ENCODE data around the gene GGT6. TPM values are rescaled to one million over a fixed set of nuclear protein-coding genes. Genes with fewer than 3 reads are reported as not detected.

Gene GGT6
- total RNA-seq, 4 donors from 2014 or later, result 0.21 to 4.4 (median 0.29) TPM; not detected in 1

DNA sequence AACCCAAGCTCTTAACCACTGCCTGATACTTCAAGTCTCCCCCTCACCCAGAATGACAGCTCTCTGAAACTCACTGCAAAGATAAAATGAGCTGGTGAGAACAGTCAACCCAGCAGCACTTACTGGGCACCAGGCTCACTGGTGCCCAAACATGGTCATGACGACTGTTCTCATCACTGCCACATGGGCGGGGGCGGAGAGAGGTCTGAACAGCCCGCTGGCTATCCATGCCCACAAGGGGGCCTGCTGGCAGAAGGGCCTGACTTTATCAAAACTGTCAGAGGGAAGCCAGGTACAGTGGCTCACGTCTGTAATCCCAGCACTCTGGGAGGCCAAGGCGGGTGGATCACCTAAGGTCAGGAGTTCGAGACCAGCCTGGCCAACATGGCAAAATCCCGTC, 9.2 kb downstream of the GGT6 start:
- Histone ChIP-seq H3K27me3 (no peaks in the 10 kb centered on the region), H3K4me1 (no peaks in the 10 kb centered on the region), H3K4me3 (no peak overlapping the region), H3K27ac (no peak overlapping the region), H3K9me3 (no peaks in the 10 kb centered on the region), H3K36me3 (no peaks in the 10 kb centered on the region)
- TF ChIP-seq POLR2A (IDR thresholded peaks at IDR 0.05), result no peak
- TF ChIP-seq, protein P1, sequence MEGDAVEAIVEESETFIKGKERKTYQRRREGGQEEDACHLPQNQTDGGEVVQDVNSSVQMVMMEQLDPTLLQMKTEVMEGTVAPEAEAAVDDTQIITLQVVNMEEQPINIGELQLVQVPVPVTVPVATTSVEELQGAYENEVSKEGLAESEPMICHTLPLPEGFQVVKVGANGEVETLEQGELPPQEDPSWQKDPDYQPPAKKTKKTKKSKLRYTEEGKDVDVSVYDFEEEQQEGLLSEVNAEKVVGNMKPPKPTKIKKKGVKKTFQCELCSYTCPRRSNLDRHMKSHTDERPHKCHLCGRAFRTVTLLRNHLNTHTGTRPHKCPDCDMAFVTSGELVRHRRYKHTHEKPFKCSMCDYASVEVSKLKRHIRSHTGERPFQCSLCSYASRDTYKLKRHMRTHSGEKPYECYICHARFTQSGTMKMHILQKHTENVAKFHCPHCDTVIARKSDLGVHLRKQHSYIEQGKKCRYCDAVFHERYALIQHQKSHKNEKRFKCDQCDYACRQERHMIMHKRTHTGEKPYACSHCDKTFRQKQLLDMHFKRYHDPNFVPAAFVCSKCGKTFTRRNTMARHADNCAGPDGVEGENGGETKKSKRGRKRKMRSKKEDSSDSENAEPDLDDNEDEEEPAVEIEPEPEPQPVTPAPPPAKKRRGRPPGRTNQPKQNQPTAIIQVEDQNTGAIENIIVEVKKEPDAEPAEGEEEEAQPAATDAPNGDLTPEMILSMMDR (IDR thresholded peaks at IDR 0.05), result no peak
- intact Hi-C loops (cut with DNase I; ENCODE audit: low total_unique reads), result no loop called here
- no peak for DNase-seq

DNA sequence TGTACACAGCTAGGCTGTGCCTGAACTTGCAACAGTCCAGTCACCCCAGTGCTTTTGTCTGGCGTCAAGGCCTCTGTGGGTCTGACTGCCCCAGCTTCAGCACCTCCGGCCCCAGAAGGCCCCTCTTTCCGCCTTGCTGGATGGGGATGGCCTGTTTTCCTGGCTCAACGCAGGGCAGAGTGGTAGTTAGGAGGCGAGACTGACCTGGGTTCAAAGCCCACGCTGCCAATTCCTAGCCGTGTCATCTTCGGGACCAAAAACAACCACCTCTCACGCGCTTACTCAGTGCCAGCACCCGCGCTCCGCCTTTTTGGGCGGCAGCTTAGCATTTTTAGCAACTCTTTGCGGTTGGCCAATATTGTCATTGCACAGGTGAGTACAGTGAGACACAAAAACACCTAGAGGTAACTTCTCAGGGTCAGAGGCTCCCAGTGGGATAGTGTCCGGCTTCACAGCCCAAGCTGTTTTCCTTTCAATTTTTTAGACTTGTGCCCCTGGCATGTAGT, 9.8 kb downstream of the GGT6 start:
- Histone ChIP-seq H3K9me3 (no peaks in the 10 kb centered on the region), H3K36me3 (no peaks in the 10 kb centered on the region), H3K27me3 (no peaks in the 10 kb centered on the region), H3K4me3 (no peak overlapping the region), H3K27ac (no peak overlapping the region), H3K4me1 (no peaks in the 10 kb centered on the region)
- TF ChIP-seq, protein P1 (IDR thresholded peaks at IDR 0.05), result no peak
- TF ChIP-seq POLR2A (IDR thresholded peaks at IDR 0.05), result no peak
- intact Hi-C loops (cut with DNase I; ENCODE audit: low total_unique reads), result no loop called here
- no peak for DNase-seq

DNA sequence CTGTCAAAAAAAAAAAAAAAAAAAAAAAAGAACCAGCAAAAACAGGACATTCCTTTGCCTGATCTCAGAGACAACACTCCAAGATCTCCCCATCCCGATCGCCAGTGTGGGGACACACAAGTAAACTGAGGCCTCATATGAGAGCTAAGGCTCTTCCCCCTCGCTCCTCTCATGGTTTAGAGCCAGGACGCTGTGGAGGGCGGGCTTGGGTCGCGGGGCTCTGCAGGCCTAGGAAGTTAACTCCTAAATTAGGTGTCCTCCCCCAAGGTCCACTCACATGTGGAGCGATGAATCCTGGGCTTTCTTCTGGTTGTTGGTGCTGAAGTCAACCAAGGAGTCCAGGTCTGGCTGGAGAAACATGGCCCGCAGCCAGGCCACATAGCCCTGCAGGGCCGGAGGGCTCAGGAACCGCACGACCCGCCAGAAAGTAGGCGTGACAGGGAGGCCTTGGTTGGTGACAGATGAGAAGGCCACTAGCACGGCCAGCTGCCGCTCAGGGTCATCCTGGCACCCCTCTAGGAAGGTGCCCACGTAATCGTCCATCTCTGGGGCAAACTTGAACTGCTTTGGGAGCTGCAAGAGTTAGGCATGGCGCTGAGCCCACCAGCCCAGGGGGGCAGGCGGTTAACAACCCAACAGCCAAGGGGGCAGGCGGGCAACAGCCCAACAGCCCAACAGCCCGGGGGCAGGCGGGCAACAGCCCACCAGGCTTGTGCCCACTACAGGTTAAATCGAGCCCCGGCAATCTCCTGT, 10.4 kb downstream of the GGT6 start:
- intact Hi-C loops (cut with DNase I; ENCODE audit: low total_unique reads), result no loop called here
- no peak for TF ChIP-seq POLR2A (IDR thresholded peaks at IDR 0.05)
- TF ChIP-seq, protein P1 (IDR thresholded peaks at IDR 0.05), result no peak
- H3K27ac ChIP-seq, result no peak overlapping the region
- no peaks in the 10 kb centered on the region for H3K9me3 ChIP-seq
- no peaks in the 10 kb centered on the region for H3K4me1 ChIP-seq
- no peaks in the 10 kb centered on the region for H3K36me3 ChIP-seq
- H3K27me3 ChIP-seq, result no peaks in the 10 kb centered on the region
- no peak for DNase-seq
- H3K4me3 ChIP-seq, result no peak overlapping the region

DNA sequence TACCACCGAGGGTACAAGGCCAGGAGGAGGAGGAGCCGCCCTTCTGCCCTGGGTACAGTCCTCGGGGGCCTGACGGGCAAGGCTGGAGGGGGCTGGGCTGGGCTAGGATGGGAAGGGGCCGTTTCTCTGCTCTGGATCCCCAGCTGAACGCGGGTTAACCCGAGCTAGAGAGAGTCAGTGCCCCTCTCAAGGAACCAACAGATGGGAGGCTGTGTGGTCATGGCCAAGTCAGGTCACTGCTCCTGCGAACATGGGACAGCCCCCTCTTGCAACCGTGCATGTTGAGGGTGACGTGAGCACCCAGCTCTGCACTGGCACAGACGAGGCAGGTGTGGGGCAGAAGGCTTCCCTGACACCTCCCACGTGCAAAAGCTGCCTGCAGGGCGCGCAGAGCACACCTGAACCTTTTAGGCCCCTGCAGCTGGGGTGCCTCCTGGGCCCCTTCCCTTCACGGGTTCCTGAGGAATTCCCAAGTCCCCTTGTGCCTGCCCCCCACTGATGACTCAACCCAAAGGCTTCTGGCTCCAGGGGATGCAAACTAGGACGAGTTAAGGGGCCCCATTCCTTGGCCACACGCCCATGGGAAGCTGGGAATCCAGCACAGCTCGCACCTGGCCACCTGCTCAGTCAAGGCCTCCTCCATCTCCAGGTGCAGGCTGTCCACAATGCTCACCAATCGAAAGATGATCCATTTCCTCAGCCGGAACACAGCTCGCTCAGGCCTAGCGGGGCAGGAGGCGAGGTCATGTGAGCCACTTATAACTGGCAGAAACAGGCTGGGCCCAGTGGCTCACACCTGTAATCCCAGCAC, 11.5 kb downstream of the GGT6 start:
- TF ChIP-seq, protein P1 (IDR thresholded peaks at IDR 0.05), result no peak
- TF ChIP-seq POLR2A (IDR thresholded peaks at IDR 0.05), result no peak
- intact Hi-C loops (cut with DNase I; ENCODE audit: low total_unique reads), result no loop called here
- no peak overlapping the region for H3K27ac ChIP-seq
- no peak overlapping the region for H3K4me3 ChIP-seq
- no peaks in the 10 kb centered on the region for H3K27me3 ChIP-seq
- no peaks in the 10 kb centered on the region for H3K9me3 ChIP-seq
- H3K36me3 ChIP-seq, result no peaks in the 10 kb centered on the region
- no peaks in the 10 kb centered on the region for H3K4me1 ChIP-seq
- DNase-seq, result no peak

DNA sequence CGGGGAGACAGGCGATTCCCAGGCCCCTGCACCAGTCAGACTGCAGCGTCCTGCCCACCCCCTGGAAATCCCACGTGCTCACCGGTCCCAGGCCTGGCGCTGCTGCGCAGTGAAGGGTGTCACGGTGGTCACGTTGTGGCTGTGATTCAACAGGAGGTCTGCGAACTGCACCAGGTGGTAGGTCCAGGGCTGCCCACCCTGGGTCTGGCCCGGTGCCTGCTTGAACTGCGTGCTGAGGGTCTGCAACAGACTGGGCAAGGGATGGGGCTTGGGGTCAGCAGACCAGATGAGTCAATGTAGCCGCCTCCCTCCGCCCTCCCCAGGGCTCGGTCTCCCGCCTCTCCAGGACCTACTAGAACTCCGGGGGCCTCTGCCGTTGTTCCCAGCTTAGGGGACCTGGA, 12.3 kb downstream of the GGT6 start:
- Histone ChIP-seq H3K4me3 (no peak overlapping the region), H3K9me3 (no peaks in the 10 kb centered on the region), H3K4me1 (no peaks in the 10 kb centered on the region), H3K36me3 (no peaks in the 10 kb centered on the region), H3K27me3 (no peaks in the 10 kb centered on the region), H3K27ac (no peak overlapping the region)
- intact Hi-C loops (cut with DNase I; ENCODE audit: low total_unique reads), result no loop called here
- TF ChIP-seq, protein P1 (IDR thresholded peaks at IDR 0.05), result no peak
- no peak for TF ChIP-seq POLR2A (IDR thresholded peaks at IDR 0.05)
- DNase-seq, result no peak
